ENCODE data around the gene ABCA2.
A peak's percentile ranks its signal among the peaks of the same experiment; 100 is the strongest.

The ABCA2 gene

DNA sequence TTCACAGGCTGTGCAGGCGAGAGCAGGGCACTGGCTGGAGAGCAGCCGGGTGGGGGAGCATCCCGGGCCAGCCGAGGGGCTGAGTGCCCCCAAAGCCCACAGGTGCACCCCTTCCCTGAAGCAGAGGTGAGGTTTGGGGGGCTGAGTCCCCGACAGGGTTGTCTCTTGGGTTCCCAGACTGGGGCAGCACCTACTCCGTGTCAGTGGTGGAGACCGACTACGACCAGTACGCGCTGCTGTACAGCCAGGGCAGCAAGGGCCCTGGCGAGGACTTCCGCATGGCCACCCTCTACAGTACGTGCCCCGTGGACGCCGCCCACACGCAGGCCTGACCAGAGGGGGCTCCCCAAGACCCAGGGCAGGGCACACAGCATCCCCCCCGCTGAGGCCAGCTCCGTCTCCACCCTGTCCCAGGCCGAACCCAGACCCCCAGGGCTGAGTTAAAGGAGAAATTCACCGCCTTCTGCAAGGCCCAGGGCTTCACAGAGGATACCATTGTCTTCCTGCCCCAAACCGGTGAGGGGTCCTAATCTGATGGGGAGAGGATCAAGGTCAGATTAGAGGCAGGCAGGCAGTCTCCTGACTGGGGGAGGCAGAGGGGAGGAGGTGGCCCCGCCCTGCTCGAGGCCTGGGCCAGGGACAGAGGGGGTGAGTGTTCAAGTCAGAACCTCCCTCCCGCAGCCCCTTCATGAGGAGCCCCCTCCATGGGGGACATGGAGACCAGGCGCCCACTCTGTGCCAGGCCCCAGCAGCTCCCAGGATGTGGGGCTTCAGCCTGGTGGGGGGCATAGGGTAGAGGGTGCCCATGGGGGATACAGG is 48.1 kb downstream of the ABCA2 start:
- DNase-seq: no peak

DNA sequence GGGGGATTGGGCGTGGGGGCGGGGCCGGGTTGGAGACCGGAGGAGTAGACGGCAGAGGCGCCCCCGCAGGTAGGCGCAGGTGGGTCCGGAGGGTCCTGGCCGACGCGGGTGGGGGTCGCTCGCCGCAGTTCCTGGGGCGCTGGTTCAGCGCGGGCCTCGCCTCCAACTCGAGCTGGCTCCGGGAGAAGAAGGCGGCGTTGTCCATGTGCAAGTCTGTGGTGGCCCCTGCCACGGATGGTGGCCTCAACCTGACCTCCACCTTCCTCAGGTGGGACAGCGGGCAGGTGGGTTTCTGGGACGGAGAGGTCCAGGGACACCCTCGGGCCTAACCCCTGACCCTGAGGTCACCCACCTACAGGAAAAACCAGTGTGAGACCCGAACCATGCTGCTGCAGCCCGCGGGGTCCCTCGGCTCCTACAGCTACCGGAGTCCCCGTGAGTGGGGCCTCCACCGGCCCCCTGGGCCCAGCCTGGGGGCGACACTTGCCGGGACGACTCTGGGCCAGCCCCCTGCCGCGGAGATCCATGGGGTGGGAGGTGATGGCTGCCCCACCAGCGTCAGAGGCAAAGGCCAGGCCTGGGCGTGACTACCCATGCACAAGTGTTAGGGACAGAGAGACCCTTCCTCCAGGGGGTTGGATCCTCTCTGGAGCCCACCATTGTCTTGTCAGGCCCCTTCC is 49.0 kb downstream of the ABCA2 start:
- DNase-seq: no peak

- peak; percentile 66 for DNase-seq
Measured at GRCh38 chr9:136978073-136978864, 49.8 kb downstream of the ABCA2 start.

DNA sequence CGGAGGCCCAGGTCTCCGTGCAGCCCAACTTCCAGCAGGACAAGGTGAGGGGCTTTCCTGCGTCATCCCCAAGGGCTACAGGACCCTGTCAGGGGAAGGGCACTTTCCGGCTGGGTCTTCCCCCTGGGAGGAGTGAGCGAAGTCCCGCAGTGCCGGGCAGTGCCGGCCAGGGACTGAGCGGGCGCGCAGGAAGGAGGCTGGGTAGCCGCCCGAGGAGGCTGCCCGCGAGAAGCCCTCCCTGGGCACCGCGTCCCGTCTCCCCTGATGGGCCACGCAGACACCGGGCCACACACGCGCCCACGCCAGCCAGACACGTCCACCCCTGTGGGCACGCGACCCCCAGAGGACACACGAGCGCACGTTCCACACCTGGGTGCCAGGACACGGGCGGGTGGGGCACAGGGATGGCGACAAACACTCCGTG is 50.4 kb downstream of the ABCA2 start:
- DNase-seq: no peak

DNA sequence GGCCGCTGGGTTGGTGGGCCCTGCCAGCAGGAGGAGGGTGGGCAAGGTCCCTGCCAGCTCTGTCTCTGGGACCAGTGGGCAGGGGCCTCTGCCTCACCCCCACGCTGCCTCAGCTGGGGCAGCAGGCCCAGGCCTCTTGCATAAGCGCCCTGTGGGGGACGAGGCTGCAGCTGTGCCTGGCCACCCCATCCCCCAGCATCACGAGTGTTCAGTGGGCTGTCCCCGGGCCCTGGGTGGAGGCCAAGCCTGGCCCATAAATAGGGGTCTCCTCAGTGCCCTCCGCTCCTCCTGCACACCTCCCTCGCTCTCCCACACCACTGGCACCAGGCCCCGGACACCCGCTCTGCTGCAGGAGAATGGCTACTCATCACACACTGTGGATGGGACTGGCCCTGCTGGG is 50.8 kb downstream of the ABCA2 start, which contains the start of gene PTGDS:
TSS of gene PTGDS (plus strand) at position 282 of the 400 bp plus-strand sequence. CDS start at position 357, 75 bp downstream.
- no peak for DNase-seq

DNA sequence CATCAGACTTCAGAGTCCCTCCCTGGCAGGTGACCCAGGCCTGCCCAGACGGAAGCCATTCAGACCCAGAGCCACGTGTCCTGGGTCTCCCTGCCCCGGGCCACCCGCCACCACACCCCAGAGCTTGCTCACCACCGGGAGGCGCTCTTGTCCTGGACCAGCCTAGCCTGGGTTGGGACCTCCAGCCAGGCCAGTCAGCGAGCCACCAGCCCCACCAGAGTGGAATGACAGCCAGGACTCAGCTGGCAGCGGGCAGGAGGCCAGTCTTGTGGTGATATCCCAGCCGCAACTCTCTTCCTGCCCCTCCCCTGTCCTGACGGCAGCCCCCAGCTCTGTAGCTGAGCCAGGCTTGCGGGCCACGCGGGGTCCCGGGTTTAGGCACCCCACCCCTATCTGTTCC is 52.4 kb downstream of the ABCA2 start:
- peak; percentile 94 for DNase-seq

GRCh38 chr9:136974817-136975535 is 53.1 kb downstream of the ABCA2 start:
- DNase-seq: peak; percentile 44

DNA sequence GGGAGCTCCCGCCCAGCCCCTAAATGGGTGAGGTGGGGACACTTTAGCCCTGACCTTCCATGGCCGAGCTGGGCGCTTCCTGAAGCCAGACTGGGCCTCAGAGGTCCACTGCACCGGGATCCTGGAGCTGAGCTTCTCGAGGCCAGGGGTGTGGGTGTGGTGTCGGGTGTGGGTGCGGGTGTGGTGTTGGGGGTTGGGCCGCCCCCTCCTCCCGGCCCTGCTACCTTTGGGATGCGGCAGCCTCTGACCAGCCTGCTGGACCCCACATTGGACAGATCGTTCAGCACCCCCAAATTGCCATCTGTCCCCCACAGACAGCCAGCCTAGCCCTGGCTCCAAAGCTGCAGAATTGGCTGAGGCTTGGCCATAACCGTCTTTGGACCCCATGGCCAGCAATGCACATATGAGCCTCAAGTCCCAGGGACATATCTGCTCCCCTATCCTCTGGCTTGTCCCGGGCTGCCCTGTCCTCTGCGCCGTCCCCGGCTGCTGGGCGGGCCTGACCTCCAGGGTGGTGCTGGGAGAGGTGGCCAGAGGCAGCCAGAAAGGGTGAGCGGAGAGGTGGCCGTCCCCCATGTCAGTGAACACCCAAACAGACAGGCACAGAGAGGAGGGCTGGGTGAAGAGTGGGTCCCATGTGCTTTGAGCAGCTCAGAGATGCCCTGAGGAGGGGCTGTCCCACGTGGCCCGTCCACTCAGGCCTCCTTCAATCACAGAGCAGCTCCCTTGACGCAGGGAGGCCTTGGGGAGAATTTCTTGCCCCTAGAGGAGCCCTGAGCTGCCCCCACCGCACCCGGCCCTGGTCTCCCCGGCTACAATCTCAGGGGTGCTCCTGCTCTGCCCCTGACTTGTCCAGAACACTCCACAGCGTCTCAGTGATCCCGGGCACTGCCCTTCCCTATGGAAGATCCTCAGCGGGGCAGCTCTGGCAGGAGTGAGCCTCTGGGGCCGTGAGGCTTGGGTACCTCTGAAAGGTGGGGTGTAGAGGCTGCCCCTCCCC is 54.1 kb downstream of the ABCA2 start:
- DNase-seq: no peak

DNA sequence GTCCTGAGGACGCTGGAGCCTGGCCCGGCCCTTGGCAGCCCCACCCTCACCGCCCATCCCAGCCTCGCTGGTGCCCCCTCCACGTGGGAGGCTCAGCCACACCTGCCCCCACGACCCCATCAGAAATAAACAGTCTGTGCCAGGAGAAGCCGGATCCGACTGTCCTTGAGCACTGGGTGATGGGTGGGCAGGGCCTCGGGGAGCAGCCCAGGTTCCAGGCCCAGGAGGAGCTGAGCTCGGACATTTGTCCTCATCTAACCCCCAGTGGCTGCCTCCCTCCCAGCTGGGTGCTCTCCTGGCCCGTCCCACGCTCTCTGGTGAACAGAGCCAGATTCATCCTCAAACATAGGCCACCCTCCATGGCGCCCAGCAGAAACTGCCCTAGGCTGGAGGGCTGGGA is 55.3 kb downstream of the ABCA2 start:
- DNase-seq: no peak

DNA sequence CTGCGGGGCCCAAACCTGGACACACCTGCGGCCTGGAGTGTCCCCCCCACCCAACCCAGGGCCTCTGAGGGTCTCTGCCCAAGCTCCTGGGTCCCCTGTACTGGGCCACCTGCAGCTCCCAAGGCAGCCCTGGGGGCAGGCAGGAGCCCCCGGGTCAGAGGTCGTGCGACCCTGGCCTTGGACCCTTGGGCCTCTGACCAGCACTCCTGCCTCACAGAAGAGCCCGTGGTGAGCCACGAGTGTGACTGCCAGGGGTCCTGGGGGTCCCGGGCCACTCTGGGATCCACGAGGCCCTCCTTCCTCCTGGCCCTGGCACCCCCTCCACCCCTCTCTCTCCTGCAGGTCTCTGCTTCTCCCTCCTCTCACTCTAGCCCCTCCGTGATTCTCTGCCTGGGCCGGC is 55.7 kb downstream of the ABCA2 start:
- DNase-seq: no peak

GRCh38 chr9:136971746-136972145 is 56.3 kb downstream of the ABCA2 start:
- DNase-seq: no peak

- no peak for DNase-seq
Measured at GRCh38 chr9:136970361-136970760, 57.7 kb downstream of the ABCA2 start.

- no peak for DNase-seq
Measured at GRCh38 chr9:136969774-136970173, 58.3 kb downstream of the ABCA2 start.

DNA sequence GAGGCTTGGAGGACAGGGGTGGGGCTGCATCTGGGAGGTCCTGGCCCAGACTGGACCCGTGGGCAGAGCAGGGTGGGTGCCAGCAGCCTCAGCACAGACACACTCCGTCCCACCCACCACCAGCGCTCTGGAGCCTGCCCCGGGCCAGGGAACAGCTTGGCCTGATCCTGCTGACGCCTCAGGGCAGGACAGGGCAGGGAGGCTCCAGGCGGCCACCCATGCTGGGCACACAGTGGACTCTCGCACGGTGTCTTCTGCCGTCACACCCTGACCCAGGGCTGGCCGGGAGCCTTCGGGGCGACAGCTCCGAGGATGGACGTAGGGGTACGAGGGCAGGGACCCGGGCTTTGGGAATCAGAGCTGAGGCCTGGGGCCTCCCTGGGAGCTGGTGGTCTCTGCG is 58.9 kb downstream of the ABCA2 start:
- no peak for DNase-seq

DNA sequence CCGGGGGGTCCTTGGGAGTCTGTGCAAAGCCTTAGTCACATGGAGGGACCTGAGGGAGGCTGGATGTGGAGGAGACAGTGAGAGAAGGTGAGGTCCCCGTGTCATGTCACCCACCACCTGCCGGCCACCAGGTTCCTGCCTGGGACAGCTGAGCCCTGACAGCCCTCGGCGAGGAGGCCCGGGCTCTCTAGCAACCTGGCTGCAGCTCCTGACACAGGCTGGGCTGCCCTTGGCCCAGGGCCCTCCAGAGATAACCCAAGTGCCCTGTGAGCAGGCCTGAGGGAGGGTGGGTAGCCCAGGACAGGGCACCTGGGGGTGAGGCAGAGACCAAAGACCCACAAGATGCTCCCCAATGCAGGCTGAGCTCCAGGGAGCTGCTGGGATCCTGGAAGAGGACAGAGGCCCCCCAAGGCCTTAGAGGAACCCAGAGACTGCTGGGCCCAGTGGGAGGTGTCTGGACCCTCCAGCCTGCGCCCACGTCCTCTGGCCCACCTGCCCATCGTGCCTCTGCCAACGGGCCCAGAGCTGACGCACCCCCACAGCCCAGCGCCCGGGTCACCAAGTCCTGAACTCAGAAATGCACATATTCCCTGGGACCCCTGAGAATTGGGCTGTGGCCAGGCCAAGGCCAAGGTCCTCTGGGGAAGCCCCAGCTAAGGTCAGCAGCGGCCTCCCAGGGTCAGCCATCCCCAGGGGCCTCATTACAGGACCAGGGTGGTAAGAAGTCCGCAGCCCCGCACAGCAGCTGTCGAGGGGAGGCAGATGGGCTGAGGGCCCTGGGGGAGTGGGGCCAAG is 59.5 kb downstream of the ABCA2 start:
- DNase-seq: no peak

GRCh38 chr9:136965771-136966484 is 62.1 kb downstream of the ABCA2 start:
- DNase-seq: no peak

GRCh38 chr9:136964833-136965422 is 63.1 kb downstream of the ABCA2 start:
- no peak for DNase-seq

DNA sequence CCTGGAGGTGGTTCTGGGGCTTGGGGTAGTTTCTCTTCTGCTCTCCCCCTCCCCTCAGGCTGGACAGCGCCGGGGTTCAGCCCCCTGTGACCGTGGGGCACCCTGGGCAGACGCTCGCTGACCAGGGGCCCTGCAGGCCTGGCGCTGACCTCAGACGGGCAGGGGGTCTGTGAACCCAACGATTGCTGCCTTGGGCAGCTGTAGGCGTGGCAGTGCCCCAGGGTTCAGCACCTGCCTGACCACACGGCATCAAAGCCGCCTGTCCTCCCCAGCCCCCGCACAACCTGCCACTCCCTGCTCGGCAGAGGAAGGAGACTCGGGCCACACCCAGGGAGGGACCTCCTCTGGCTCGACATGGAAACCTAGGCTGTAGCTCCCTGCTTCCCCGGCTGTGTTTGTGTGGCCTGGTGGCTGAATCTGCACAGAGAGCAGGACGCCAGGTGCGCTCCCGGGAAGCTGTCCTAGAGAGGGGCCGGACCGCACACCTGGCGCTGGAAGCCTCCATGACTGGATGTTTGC is 63.8 kb downstream of the ABCA2 start:
- peak; percentile 45 for DNase-seq

DNA sequence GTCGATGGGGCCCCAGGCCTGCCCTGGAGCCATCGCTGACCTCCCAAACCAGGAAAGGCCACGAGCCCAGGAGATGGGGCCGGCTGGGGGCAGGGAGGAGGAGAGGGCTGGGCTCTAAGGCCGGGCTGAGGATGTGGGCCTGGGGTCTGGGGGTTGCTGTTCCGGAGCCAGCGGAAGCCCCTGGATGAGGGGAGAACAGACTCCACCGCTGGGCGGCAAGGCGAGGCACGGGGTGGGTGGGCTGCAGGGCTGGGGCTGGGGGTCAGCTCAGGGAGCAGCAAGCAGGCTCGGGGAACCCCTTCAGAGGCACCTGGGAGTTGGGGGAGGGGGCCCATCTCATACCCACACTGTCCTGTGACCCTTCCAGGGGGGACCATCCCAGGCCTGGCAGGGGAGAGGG is 64.3 kb downstream of the ABCA2 start:
- DNase-seq: no peak
